NCI-H1105 (cell line): ENCODE results near the gene ADAM10.
"Not testable (repeated sequence)": the region's sequence is repeated elsewhere in the genome, so short reads cannot be mapped to it uniquely, and the experiment has no call there.

Source experiments
- DNase-seq: peaks from one replicate; lab custom pipeline; 2025; lab: John Stamatoyannopoulos, UW

Gene ADAM10

DNA sequence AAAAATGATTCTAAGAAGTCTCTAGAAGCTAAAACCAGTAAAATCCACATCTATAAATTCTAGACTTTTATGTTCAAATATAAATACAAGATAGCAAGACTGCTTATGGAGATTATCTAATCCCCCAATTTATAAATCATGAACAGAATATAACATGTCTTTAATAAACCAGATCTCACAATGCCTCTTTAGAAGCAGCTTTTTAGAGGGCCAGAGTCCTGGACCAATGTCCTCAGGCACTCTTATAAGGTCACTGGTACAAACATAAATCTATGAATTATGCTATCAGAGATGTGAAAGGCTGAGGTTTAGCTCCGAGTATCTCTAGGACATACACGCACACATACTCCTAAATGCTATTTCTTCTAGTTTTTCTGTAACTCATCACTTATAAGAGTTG, 78.3 kb downstream of the ADAM10 start:
- no peak for DNase-seq

DNA sequence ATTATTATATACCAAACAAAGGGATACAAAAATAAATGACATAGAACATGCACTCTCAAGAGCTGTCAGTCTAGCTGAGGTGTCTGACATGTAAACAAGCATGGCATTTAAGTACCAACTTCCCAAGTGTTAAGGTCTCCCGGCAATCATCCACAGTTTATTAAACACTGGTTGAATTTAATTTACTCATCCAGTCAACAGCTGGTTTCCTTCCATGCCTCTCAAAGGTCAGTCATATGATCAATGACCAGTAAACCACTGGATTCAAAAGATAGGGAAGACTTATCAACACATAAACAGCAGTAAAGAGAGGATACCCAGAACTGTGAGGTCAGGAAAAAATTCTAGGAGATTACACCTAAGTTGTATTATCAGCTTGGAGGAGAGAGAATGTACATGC, 80.4 kb downstream of the ADAM10 start:
- no peak for DNase-seq

- DNase-seq: no peak
These were observed 82.5 kb downstream of the ADAM10 start for GRCh38 chr15:58666957-58667356.

GRCh38 chr15:58665672-58666071, 83.8 kb downstream of the ADAM10 start:
- no peak for DNase-seq

DNA sequence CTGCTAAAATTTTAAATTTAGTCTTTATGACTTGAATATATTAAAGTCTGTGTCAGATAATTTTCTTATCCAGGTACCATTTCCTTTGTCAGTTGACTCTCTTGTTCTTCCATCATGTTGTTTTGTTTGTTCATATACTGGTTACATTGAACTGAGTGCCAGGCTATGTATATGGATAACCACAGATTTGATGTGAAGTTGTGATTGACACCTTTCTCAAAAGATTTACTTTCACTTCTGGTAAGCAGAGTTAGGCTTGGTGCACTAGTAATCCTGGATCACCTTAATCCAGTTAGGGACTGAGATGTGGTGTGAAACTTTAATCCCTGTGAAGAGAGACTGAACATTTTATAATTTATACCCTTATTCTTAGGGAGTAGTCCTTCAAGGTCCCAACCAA, 99.4 kb downstream of the ADAM10 start:
- no peak for DNase-seq

- DNase-seq: no peak
These were observed 100.3 kb downstream of the ADAM10 start for GRCh38 chr15:58649175-58649574.

DNA sequence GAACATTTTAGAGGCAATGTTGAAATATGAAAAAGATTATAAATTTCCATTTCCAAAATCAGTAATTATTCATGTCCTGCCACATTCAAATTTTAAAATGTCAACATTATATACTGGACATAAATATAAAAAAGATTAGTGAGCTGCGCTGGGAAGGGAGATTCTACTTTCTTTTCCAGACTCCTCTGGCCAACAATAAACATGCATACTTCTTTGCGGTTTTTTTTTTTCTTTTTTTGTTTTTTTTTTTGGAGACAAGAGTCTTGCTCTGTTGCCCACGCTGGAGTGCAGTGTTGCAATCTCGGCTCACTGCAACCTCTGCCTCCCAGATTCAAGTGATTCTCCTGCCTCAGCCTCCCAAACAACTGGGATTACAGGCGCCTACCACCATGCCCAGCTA, 105.5 kb downstream of the ADAM10 start:
- no peak for DNase-seq

DNA sequence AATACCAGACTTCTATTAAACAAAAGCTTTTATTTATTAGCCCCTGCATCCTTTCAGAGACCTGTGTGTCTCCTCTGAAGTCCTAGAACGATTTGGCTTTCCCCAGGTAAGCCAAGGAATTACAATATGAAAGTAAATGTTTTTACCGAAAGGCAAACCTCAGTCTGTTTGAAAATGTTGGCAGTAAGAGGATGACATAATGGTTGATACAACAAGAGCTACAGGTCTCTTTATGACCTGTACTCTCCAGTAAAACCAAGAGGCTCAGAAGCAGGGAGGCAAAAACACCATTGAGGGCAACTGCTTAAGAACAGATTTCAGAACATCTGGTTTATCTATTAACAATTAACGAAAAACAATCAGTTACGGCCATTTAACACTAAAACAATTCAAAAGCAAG, 107.8 kb downstream of the ADAM10 start:
- DNase-seq: no peak

DNA sequence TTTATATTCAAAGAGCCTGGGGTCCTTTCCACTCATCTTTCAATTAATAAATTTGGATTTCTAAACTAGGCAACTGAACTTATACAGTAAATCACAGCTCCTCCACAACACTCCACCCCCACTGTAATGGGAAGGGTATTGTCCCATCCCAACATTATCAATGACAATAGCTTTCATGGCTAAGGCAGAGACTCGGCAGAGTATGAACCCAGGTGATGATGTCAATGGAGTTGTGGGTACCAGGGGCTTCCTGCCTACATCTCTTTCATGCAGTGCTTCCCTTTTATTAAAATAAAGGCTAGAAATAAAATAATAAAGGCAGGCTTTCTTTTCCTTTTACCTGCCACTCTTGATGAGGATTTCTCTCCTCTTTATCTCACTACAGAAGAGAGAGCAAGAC, 109.5 kb downstream of the ADAM10 start:
- no peak for DNase-seq

DNA sequence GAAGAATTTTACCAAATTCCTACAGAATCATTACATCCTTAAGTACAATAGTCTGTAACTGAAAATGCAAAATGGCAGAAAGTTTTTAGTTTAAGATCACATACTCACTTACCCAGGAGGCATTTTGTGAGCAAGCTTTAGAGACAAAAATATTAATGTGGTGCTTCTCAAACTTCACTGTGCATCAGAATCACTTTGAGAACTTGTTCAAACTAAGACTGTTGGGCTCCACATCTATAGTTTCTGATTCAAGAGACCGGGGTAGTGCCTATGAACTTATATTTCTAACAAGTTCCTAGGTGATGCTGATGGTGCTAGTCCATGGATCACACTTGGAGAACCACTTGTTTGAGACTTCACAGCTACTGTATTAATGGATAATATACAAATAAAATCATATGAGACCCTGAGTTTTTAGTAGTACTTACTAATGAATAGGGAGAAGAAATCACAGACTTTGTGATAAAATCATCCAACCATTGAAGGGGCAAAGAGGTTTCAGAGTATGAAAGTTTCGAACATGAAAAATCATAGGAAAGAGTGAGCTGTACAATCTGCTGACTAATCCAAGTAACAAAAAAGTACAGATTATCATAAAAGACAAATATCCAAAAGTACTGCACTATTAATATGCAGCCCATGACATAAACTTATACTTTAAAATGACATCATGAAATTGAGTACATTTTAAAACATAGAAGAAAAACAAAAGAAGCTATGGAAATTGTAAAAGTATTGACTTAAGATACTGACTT, 110.3 kb downstream of the ADAM10 start:
- no peak for DNase-seq

GRCh38 chr15:58632789-58633188, 116.7 kb downstream of the ADAM10 start:
- no peak for DNase-seq

DNA sequence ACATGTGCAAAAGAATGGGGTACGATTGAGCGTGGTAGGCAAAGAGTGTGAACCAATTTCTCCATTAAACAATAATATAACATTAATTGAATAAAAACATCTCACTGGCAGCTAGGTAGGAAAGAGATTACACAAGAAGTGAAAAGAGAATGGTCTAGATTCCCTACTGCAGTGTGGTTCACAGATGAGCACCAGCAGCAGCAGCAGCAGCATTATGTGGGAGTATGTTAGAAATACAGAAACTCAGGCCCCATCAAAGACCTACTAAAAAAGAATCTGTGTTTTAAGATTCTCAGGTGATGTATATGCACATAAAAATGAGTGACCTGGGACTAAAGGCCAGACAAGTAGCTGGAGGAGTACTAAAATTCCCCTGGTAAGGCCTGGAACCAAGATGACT, 118.2 kb downstream of the ADAM10 start:
- DNase-seq: no peak

GRCh38 chr15:58629625-58630024, 119.9 kb downstream of the ADAM10 start:
- DNase-seq: no peak

- DNase-seq: no peak
These were observed 121.1 kb downstream of the ADAM10 start for GRCh38 chr15:58628206-58628947.

DNA sequence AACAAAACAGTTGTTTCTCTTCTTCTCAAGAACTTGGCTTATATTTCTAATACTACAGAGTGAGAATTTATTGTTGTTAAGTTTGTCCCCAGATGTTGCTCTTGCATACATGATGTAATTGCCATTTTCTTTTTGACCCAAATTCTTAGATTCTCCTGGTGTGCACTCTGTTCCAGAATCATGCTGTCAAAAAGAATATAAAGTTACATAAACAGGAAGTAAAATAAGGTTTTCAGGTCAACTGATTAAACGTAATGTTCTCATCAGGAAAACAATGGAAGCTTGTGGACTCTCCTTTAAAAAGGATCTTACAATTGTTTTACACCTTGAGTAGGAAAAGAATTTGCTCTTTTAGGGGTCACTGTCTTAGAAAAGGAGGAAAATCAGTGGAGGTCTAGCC, 121.8 kb downstream of the ADAM10 start:
- no peak for DNase-seq

GRCh38 chr15:58627046-58627445, 122.5 kb downstream of the ADAM10 start:
- DNase-seq: no peak

DNA sequence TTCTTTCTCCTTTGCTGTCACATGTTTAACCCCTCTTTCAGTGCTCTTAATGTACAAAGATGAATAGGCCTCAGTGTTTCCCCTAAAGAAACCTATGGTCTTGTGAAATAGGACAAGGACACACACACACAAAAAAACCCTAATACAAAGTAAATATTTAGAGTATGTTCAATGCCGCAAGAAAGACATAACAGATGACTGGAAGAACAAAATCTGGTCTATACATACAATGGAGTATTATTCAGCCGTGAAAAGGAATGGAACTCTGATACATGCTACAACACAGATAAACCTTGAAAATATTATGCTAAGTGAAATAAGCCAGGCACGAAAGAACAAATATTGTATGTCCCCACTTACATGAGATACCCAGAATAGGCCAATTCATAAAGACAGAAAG, 123.1 kb downstream of the ADAM10 start:
- no peak for DNase-seq

- no peak for DNase-seq
These were observed 126.6 kb downstream of the ADAM10 start for GRCh38 chr15:58622877-58623276.

DNA sequence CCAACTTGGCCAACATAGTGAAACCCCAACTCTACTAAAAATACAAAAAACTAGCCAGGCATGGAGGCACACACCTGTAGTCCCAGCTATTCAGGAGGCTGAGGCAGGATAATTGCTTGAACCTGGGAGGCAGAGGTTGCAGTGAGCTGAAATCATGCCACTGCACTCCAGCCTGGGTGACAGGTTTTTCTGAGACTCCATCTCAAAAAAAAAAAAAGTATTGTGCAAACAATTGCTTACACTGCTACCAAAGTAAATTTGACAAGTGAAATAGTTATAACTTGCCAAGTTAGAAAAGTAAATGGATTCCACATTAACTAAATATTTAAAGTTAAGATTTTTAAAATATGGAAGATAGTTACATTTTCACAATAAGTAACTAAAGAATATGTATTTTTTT, 129.2 kb downstream of the ADAM10 start:
- not testable (repeated sequence) for DNase-seq

- no peak for DNase-seq
These were observed 133.3 kb downstream of the ADAM10 start for GRCh38 chr15:58616171-58616570.

GRCh38 chr15:58611731-58612676, 137.5 kb downstream of the ADAM10 start:
- no peak for DNase-seq

DNA sequence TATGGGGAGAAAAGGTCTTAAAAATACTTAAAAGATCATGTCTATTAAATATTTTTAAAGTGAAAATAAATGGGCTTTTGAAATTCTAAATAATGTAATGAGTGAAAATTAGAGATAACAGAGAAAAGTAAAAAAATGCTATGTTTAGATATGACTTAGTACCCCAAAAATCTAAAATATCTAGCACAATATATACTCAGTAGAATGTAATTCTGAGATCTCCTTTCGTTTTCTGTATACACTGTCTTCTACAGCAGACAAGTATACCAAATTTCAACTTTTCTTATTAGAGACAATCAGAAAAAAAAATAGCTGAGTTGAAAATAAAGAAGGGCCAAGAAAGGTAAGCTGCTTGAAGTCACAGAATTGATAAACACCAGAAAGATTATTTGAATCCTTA, 140.8 kb downstream of the ADAM10 start:
- DNase-seq: no peak
